Thyroid gland (tissue), 4 donors: ENCODE results near the gene HSP90B1. TPM values are rescaled to one million over a fixed set of nuclear protein-coding genes. Genes with fewer than 3 reads are reported as not detected.

ENCODE experiments used
- DNase-seq, 2 donors: peaks; one replicate each; pipeline ENCODE4 v3.0.0-alpha.2; 2019
- H3K27ac ChIP-seq, 3 donors: fragments of 200-600 bp; sonication (generic); 1 replicate in 2 of 3; 2 replicates in 1 of 3; pipeline ENCODE4 v1.5.1; 2016 to 2019; ENCODE audit warnings: mild to moderate bottlenecking in 1 of 3, moderate library complexity in 1 of 3
- H3K27me3 ChIP-seq: fragments of 200-600 bp; sonication (generic); one replicate; pipeline ENCODE4 v1.5.1; 2019
- H3K36me3 ChIP-seq, 2 donors: fragments of 200-600 bp; sonication (generic); one replicate each; pipeline ENCODE4 v1.5.1; 2016 to 2019
- H3K4me1 ChIP-seq, 2 donors: fragments of 200-600 bp; sonication (generic); one replicate each; pipeline ENCODE4 v1.5.1; 2017 to 2019
- H3K4me3 ChIP-seq, 3 donors: fragments of 200-600 bp; sonication (generic); replicated peaks in 1 of 3; 1 replicate in 2 of 3; 2 replicates in 1 of 3; pipeline ENCODE4 v1.5.1; 2016; ENCODE audit warnings: mild to moderate bottlenecking in 1 of 3
- H3K9me3 ChIP-seq: fragments of 200-600 bp; sonication (generic); one replicate; pipeline ENCODE4 v1.5.1; 2017
- CTCF ChIP-seq, 6 experiments: fragments of 200-600 bp in 3 of 6; fragments of 450-650 bp in 3 of 6; sonication (generic) in 3 of 6; IDR thresholded peaks; one replicate each; pipeline ENCODE4 v1.5.1; 2016 to 2019; ENCODE audit warnings: antibody characterized with exemption in 6 of 6, mild to moderate bottlenecking in 2 of 6, inconsistent platforms in 1 of 6, moderate library complexity in 1 of 6
- POLR2A ChIP-seq, 2 donors: fragments of 450-650 bp; IDR thresholded peaks; one replicate each; pipeline ENCODE4 v1.6.1; 2017; ENCODE audit warnings: antibody characterized with exemption in 2 of 2, mild to moderate bottlenecking in 2 of 2, moderate library complexity in 1 of 2
- WGBS, 2 donors: methylation state at CpG; one replicate each; pipeline ENCODE4 v1.1.5; 2017; 5-methylcytosine and 5-hydroxymethylcytosine counted together
- intact Hi-C: fragments of 100-400 bp; cut with DNase I; formaldehyde crosslinking; loops from one replicate; pipeline ENCODE4 v1.15.1; 2023
- total RNA-seq, 4 donors: library from RNA; depleted of rRNA; stranded (reverse); fragments of >200 nt; gene quantifications; one replicate each; pipeline ENCODE4 v1.2.3, GENCODE V29; 2016

Gene HSP90B1
- total RNA-seq, 4 donors from 2014 or later = 1,103 to 2,326 (median 1,708) TPM

- no peaks in the 10 kb centered on the region for H3K27me3 ChIP-seq
- peaks cover 73 to 88% of the 10 kb centered on the region in 2 donors for H3K36me3 ChIP-seq
- intact Hi-C loops = no loop called here
- no peak overlapping the region for H3K27ac ChIP-seq
- no peak overlapping the region for H3K4me3 ChIP-seq
- TF ChIP-seq CTCF (IDR thresholded peaks at IDR 0.05) = no peak
- TF ChIP-seq POLR2A (IDR thresholded peaks at IDR 0.05) = no peak
- 95 to 99% methylated on average over 3 of the region's 3 CpGs for WGBS, 2 donors
- H3K4me1 ChIP-seq = peaks cover 37 to 43% of the 10 kb centered on the region in 2 donors
- H3K9me3 ChIP-seq = no peaks in the 10 kb centered on the region
- no peak for DNase-seq
Observed at GRCh38 chr12:103936679-103937078, 6.5 kb downstream of the HSP90B1 start.

DNA sequence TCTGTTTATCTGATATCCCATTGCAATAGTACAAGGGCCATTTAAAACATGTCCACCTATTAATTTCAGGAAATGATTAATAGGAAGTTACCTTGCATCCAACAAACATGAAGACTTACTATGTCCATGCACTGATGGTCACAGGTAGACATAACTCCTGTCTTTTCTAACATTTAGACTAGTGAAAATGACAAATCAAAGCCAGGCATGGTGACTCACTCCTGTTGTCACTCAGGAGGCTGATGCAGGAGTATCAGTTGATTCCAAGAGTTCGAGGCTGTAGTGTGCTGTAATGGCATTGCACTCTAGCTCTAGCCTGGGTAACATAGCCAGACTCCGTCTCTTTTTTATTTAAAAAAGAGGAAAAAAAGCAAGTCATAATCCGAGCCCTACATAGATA, 14.8 kb downstream of the HSP90B1 start:
- no peak for DNase-seq
- WGBS, 2 donors = 88 to 93% methylated on average over 3 of the region's 3 CpGs
- no peaks in the 10 kb centered on the region for H3K4me1 ChIP-seq
- H3K27ac ChIP-seq = no peak overlapping the region
- H3K27me3 ChIP-seq = no peaks in the 10 kb centered on the region
- no peaks in the 10 kb centered on the region for H3K9me3 ChIP-seq
- H3K36me3 ChIP-seq = peaks cover 89 to 100% of the 10 kb centered on the region in 2 donors
- intact Hi-C loops = loop anchor here (10.0 kb wide), 1 partner anchor 160 kb away; no protein-coding TSS in a partner anchor
- H3K4me3 ChIP-seq = no peak overlapping the region
- TF ChIP-seq POLR2A (IDR thresholded peaks at IDR 0.05) = no peak
- no peak for TF ChIP-seq CTCF (IDR thresholded peaks at IDR 0.05)

DNA sequence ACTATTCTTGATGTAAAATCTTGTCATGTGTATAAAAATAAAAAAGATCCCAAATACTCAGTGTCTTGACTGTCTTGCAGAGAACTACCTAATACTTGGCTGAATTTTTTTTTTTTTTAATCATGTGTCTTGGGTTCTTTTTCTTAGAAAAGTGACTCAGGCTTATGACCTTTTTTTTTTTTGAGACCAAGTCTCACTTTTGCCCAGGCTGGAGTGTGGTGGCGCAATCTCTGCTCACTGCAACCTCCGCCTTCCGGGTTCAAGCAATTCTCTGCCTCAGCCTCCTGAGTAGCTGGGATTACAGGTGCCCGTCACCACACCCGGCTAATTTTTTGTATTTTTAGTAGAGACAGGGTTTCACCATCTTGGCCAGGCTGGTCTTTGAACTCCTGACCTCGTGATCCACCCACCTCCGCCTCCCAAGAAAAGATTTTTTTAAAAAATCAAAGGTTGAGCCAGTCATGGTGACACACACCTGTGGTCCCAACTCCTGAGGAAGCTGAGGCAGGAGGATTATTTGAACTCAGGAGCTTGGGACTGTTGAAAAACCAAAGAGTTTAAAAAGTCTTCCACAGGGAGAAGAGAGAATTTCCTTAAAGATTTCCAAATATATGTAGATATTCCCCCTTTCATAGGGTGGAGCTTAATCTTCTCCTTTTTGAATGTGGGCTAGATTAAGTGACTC, 17.8 kb downstream of the HSP90B1 start:
- no peaks in the 10 kb centered on the region for H3K9me3 ChIP-seq
- no peak overlapping the region for H3K27ac ChIP-seq
- intact Hi-C loops = loop anchor here (10.0 kb wide), 1 partner anchor 157 kb away; no protein-coding TSS in a partner anchor
- no peaks in the 10 kb centered on the region for H3K4me1 ChIP-seq
- WGBS, 2 donors = 97 to 98% methylated on average over 7 of the region's 7 CpGs
- H3K4me3 ChIP-seq = no peak overlapping the region
- H3K36me3 ChIP-seq = peaks cover 80 to 89% of the 10 kb centered on the region in 2 donors
- TF ChIP-seq CTCF (IDR thresholded peaks at IDR 0.05) (no peak), POLR2A (IDR thresholded peaks at IDR 0.05) (no peak)
- DNase-seq = no peak
- no peaks in the 10 kb centered on the region for H3K27me3 ChIP-seq

DNA sequence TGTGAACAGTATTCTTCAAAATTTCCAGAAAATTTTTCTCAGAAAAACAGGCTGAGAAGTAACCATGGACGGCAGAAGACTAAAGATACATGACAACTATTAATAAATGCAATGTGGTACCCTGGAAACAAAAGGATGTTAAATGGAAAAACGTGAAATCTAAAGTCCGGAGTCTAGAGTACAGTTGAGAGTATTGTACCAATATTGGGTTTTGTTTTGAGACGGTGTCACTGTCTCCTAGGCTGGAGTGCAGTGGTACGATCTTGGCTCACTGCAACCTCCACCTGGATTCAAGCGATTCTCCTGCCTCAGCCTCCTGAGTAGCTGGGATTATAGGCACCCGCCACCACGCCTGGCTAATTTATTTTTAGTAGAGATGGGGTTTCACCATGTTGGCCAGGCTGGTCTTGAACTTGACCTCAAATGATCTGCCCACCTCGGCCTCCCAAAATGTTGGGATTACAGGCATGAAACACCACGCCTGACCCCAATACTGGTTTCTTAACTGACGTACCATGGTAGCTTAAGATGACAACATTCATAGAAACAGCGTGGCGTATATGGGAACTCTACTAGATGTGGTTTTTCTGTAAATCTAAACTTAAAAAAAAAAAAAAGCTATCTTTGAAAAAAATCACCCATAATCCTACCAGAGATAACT, 18.7 kb downstream of the HSP90B1 start:
- no peak for TF ChIP-seq CTCF (IDR thresholded peaks at IDR 0.05)
- no peak for TF ChIP-seq POLR2A (IDR thresholded peaks at IDR 0.05)
- intact Hi-C loops = loop anchor here (10.0 kb wide), 1 partner anchor 156 kb away; no protein-coding TSS in a partner anchor
- H3K4me1 ChIP-seq = no peaks in the 10 kb centered on the region
- H3K4me3 ChIP-seq = no peak overlapping the region
- peaks cover 80 to 81% of the 10 kb centered on the region in 2 donors for H3K36me3 ChIP-seq
- no peaks in the 10 kb centered on the region for H3K9me3 ChIP-seq
- DNase-seq = no peak
- no peaks in the 10 kb centered on the region for H3K27me3 ChIP-seq
- H3K27ac ChIP-seq = no peak overlapping the region
- WGBS, 2 donors = 87 to 88% methylated on average over 13 of the region's 13 CpGs

DNA sequence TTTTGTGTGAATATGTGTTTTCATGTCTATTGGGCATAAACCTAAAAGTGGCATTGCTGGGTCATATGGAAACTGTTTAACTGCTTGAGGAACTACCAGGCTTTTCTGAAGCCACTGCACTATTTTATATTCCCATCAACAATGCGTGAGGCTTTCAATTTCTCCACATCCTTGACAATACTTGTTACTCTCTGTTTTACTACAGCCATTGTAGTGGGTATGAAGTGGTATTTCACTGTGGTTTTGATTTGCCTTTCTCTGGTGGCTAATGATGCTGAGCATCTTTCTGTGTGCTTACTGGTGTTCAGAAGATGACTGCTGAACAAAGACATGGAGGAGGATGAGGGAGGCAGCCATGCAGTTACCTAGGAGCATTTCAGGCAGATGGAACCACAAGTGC, 22.3 kb downstream of the HSP90B1 start:
- TF ChIP-seq CTCF (IDR thresholded peaks at IDR 0.05) = no peak
- no peak for TF ChIP-seq POLR2A (IDR thresholded peaks at IDR 0.05)
- peaks cover 11 to 14% of the 10 kb centered on the region in 2 donors for H3K4me1 ChIP-seq
- DNase-seq = no peak
- no peak overlapping the region for H3K4me3 ChIP-seq
- intact Hi-C loops = loop anchor here (10.0 kb wide), 1 partner anchor 112 kb away; the partner anchor contains the start of gene HCFC2
- H3K9me3 ChIP-seq = no peaks in the 10 kb centered on the region
- H3K27ac ChIP-seq = no peak overlapping the region
- WGBS, 2 donors = 89 to 94% methylated on average over 1 of the region's 1 CpG
- no peaks in the 10 kb centered on the region for H3K27me3 ChIP-seq
- H3K36me3 ChIP-seq = peaks cover 45 to 51% of the 10 kb centered on the region in 2 donors
